Aorta (tissue), 5 donors: ENCODE measurements around the gene YWHAE. TPM values are rescaled to one million over a fixed set of nuclear protein-coding genes. Genes with fewer than 3 reads are reported as not detected.
"Not testable (repeated sequence)": the region's sequence is repeated elsewhere in the genome, so short reads cannot be mapped to it uniquely, and the experiment has no call there.

Experiments used
- ATAC-seq: fragments of 200-7000 bp; cut with Tn5 transposase; one replicate; pipeline ENCODE4 v1.9.1; 2022; ENCODE audit warnings: moderate library complexity; ENCODE audit not compliant: low FRiP score
- DNase-seq, 2 donors: peaks; one replicate each; pipeline ENCODE4 v3.0.0-alpha.2; 2020
- H3K27ac ChIP-seq, 2 donors: one replicate each; pipeline ENCODE4 v1.5.1; 2013; ENCODE audit warnings: low read length in 2 of 2, mild to moderate bottlenecking in 2 of 2, moderate library complexity in 2 of 2, control low read depth in 1 of 2, inconsistent platforms in 1 of 2, low read depth in 1 of 2
- H3K27me3 ChIP-seq, 2 donors: one replicate each; pipeline ENCODE4 v1.6.1; 2013; ENCODE audit warnings: control low read depth in 1 of 2, low read length in 1 of 2, mild to moderate bottlenecking in 1 of 2, moderate library complexity in 1 of 2; ENCODE audit not compliant: insufficient read depth in 2 of 2, control insufficient read depth in 1 of 2
- H3K36me3 ChIP-seq, 2 donors: one replicate each; pipeline ENCODE4 v1.6.1; 2013; ENCODE audit warnings: control low read depth in 1 of 2, low read length in 1 of 2, mild to moderate bottlenecking in 1 of 2; ENCODE audit not compliant: insufficient read depth in 2 of 2, control insufficient read depth in 1 of 2
- H3K4me1 ChIP-seq, 2 donors: one replicate each; pipeline ENCODE4 v1.6.1; 2013; ENCODE audit warnings: low read length in 2 of 2, control low read depth in 1 of 2, mild to moderate bottlenecking in 1 of 2, moderate library complexity in 1 of 2; ENCODE audit not compliant: insufficient read depth in 2 of 2, control insufficient read depth in 1 of 2
- H3K4me3 ChIP-seq, 2 donors: one replicate each; pipeline ENCODE4 v1.5.1; 2013; ENCODE audit warnings: low read length in 2 of 2, control low read depth in 1 of 2, mild to moderate bottlenecking in 1 of 2
- H3K9me3 ChIP-seq: one replicate; pipeline ENCODE4 v1.6.1; 2013; ENCODE audit warnings: mild to moderate bottlenecking, low read length; ENCODE audit not compliant: control insufficient read depth
- WGBS, 2 donors: extraction: QIAGEN DNeasy Blood & Tissue Kit; methylation state at CpG; one replicate each; pipeline ENCODE4 v1.1.7; 2013; 5-methylcytosine and 5-hydroxymethylcytosine counted together
- intact Hi-C, 2 donors: fragments of 100-400 bp; cut with DNase I; formaldehyde crosslinking; loops; one replicate each; pipeline versions ENCODE4 v1.14.2 to v1.15.0; 2022
- long read RNA-seq, 2 donors: library from polyadenylated mRNA; unstranded; transcript quantifications; one replicate each; pipeline ENCODE4 v2.0.0, GENCODE V29; 2020 to 2021
- polyA plus RNA-seq, 2 donors: library from polyadenylated mRNA; stranded (reverse); fragments of 200-250 nt; gene quantifications; one replicate each; pipeline ENCODE4 v1.2.3, GENCODE V29; 2013
- total RNA-seq, 2 donors: library from RNA; stranded (reverse); fragmentation: NEBNext Ultra II Directional; extraction: Animal tissue kit (Norgen Biotek cat#: 25700); gene quantifications; one replicate each; pipeline ENCODE4 v1.2.1, GENCODE V29; 2021
- donor health status: healthy with polysubstance abuse.
- donor health status: Bipolar disorder and iron deficiency.
- donor health status: DM: no; HTN: no; CAD: no.
- donor health status: DM: no; HTN: no; CAD: no.
- donor health status: DM: yes; HTN: yes; CAD: no.

Gene YWHAE
- total RNA-seq (100 to 1,000 TPM; 277 to 285 TPM), polyA plus RNA-seq (100 to 1,000 TPM; 174 to 220 TPM)
- long read RNA-seq, donor 1, transcript YWHAE-208 (7 exons, 1,818 nt), result minor isoform, 72 of 857 reads
- long read RNA-seq, donor 1, transcript YWHAE-201 (6 exons, 2,211 nt), result major isoform, 743 of 857 reads
- long read RNA-seq, donor 1, partial matches to known transcripts, result 20 of 857 reads
- long read RNA-seq, donor 1, other reads (novel, unspliced or antisense), result 20 of 857 reads
- long read RNA-seq, donor 2, transcript YWHAE-208 (7 exons, 1,818 nt), result minor isoform, 8 of 128 reads
- long read RNA-seq, donor 2, transcript YWHAE-201 (6 exons, 2,211 nt), result major isoform, 103 of 128 reads
- long read RNA-seq, donor 2, partial matches to known transcripts, result 5 of 128 reads
- long read RNA-seq, donor 2, other reads (novel, unspliced or antisense), result 8 of 128 reads

- Histone ChIP-seq H3K9me3 (no peaks in the 10 kb centered on the region), H3K36me3 (no peaks in the 10 kb centered on the region), H3K27me3 (no peaks in the 10 kb centered on the region), H3K27ac (peak within 1 kb of the TSS; percentile 32 to 81), H3K4me1 (peaks cover 0 to 6% of the 10 kb centered on the region in 2 donors), H3K4me3 (peak within 1 kb of the TSS; percentile 78 to 87)
- intact Hi-C loops, result loop anchor here in 1 of 2 donors (10.0 kb wide), 2 partner anchors 55 to 115 kb away; partner anchors contain the start of genes CRK and INPP5K
- WGBS, 2 donors, result 1% methylated on average over 74 to 82 of the region's 82 CpGs
- peak; percentile 98 for ATAC-seq
- DNase-seq, result peak; percentile 98 to 99
These were observed at the start of gene YWHAE for GRCh38 chr17:1399679-1400512. Gene YWHAE, minus strand, starts transcription at chr17:1400222. Its CDS starts 112 bp downstream, at chr17:1400110.

- no peak overlapping the region for H3K4me3 ChIP-seq
- ATAC-seq (no peak), DNase-seq (no peak)
- H3K27ac ChIP-seq, result no peak overlapping the region
- WGBS, 2 donors, result 84 to 85% methylated on average over 5 of the region's 5 CpGs
- H3K36me3 ChIP-seq, result no peaks in the 10 kb centered on the region
- no peaks in the 10 kb centered on the region for H3K27me3 ChIP-seq
- H3K4me1 ChIP-seq, result no peaks in the 10 kb centered on the region
- intact Hi-C loops, result no loop called here
- no peaks in the 10 kb centered on the region for H3K9me3 ChIP-seq
These were observed 49.5 kb upstream of the YWHAE start for GRCh38 chr17:1449412-1449967.

- no peaks in the 10 kb centered on the region for H3K36me3 ChIP-seq
- no peak overlapping the region for H3K4me3 ChIP-seq
- no peaks in the 10 kb centered on the region for H3K9me3 ChIP-seq
- ATAC-seq (no peak), DNase-seq (no peak)
- WGBS, 2 donors, result 74 to 83% methylated on average over 7 of the region's 7 CpGs
- H3K27ac ChIP-seq, result no peak overlapping the region
- intact Hi-C loops, result no loop called here
- no peaks in the 10 kb centered on the region for H3K4me1 ChIP-seq
- no peaks in the 10 kb centered on the region for H3K27me3 ChIP-seq
These were observed 47.0 kb upstream of the YWHAE start for GRCh38 chr17:1447052-1447451.

- Histone ChIP-seq H3K4me3 (no peak overlapping the region), H3K36me3 (no peaks in the 10 kb centered on the region), H3K27me3 (no peaks in the 10 kb centered on the region), H3K4me1 (no peaks in the 10 kb centered on the region), H3K9me3 (no peaks in the 10 kb centered on the region), H3K27ac (no peak overlapping the region)
- ATAC-seq (no peak), DNase-seq (no peak)
- WGBS, 2 donors, result 93 to 95% methylated on average over 12 of the region's 12 CpGs
- intact Hi-C loops, result no loop called here
These were observed 46.2 kb upstream of the YWHAE start for GRCh38 chr17:1446201-1446600.

- WGBS, 2 donors, result 94 to 95% methylated on average over 4 of the region's 4 CpGs
- H3K36me3 ChIP-seq, H3K4me1 ChIP-seq, H3K9me3 ChIP-seq, ATAC-seq, H3K27ac ChIP-seq, DNase-seq, H3K4me3 ChIP-seq, H3K27me3 ChIP-seq, intact Hi-C loops: not testable (repeated sequence)
These were observed 45.7 kb upstream of the YWHAE start for GRCh38 chr17:1445695-1446094.

GRCh38 chr17:1442721-1443120, 42.7 kb upstream of the YWHAE start:
- intact Hi-C loops, H3K4me3 ChIP-seq, H3K27me3 ChIP-seq, H3K27ac ChIP-seq, ATAC-seq, DNase-seq, H3K9me3 ChIP-seq, H3K4me1 ChIP-seq, H3K36me3 ChIP-seq: not testable (repeated sequence)
- WGBS, 2 donors, result 92 to 96% methylated on average over 6 of the region's 6 CpGs

GRCh38 chr17:1442187-1442586, 42.2 kb upstream of the YWHAE start:
- Histone ChIP-seq H3K9me3 (no peaks in the 10 kb centered on the region), H3K27me3 (no peaks in the 10 kb centered on the region), H3K36me3 (no peaks in the 10 kb centered on the region), H3K4me1 (peaks cover 0 to 4% of the 10 kb centered on the region in 2 donors), H3K4me3 (no peak overlapping the region), H3K27ac (no peak overlapping the region)
- ATAC-seq (no peak), DNase-seq (no peak)
- 96% methylated on average over 4 of the region's 4 CpGs for WGBS, 2 donors
- intact Hi-C loops, result no loop called here

- 96 to 97% methylated on average over 8 of the region's 8 CpGs for WGBS, 2 donors
- Histone ChIP-seq H3K9me3 (no peaks in the 10 kb centered on the region), H3K27ac (no peak overlapping the region), H3K27me3 (no peaks in the 10 kb centered on the region), H3K36me3 (no peaks in the 10 kb centered on the region), H3K4me3 (no peak overlapping the region), H3K4me1 (peaks cover 0 to 4% of the 10 kb centered on the region in 2 donors)
- DNase-seq, result no peak
- ATAC-seq, result no peak
- intact Hi-C loops, result no loop called here
These were observed 40.9 kb upstream of the YWHAE start for GRCh38 chr17:1440921-1441320.
